GM12878 (cell line): ENCODE results near the gene ASAP2. TPM values are rescaled to one million over a fixed set of nuclear protein-coding genes. Genes with fewer than 3 reads are reported as not detected.
A peak's percentile ranks its signal among the peaks of the same experiment; 100 is the strongest.

Experiments
- ATAC-seq: fragments of 200-7000 bp; cut with Tn5 transposase; 3 replicates; pipeline ENCODE4 v1.9.1; 2020; ENCODE audit warnings: mild to moderate bottlenecking, moderate library complexity
- BruUV-seq: library from RNA; stranded (reverse); fragments of 400-500 nt; replicated peaks from 2 replicates; lab custom pipeline; 2021; lab: Mats Ljungman, UMichigan
- CTCF ChIA-PET: fragments of 300-600 bp; sonication (Branson Sonifier 250); formaldehyde crosslinking; extraction: SDS; loops from one replicate; lab custom pipeline; 2021; ENCODE audit warnings: inconsistent platforms; lab: Yijun Ruan, JAX
- POLR2A ChIA-PET: fragments of 350-600 bp; formaldehyde crosslinking; extraction: SDS; loops from one replicate; lab custom pipeline; 2021; ENCODE audit warnings: inconsistent platforms; lab: Charles Lee
- RAD21 ChIA-PET: fragments of 300-600 bp; sonication (Branson Sonifier 250); formaldehyde crosslinking; loops from one replicate; lab custom pipeline; 2023; ENCODE audit warnings: antibody characterized with exemption; ENCODE audit not compliant: unreplicated experiment; lab: Charles Lee
- SMC1A ChIA-PET: fragments of 300-600 bp; sonication (Branson Sonifier 250); formaldehyde crosslinking; loops from one replicate; lab custom pipeline; 2023; ENCODE audit not compliant: unreplicated experiment, uncharacterized antibody; lab: Charles Lee
- DNase-seq: peaks from one replicate; pipeline ENCODE4 v3.0.0-alpha.2; 2011; ENCODE audit warnings: low read depth, low spot score
- FAIRE-seq: peaks from 3 replicates; lab custom pipeline; 2011; peaks lifted over from hg19 to GRCh38; lab: Jason Lieb, UNC
- H2AFZ ChIP-seq: 2 replicates; pipeline ENCODE4 v1.6.0; 2011; ENCODE audit warnings: low read depth, low read length, control low read depth; ENCODE audit not compliant: control insufficient read depth
- H3K27ac ChIP-seq: 2 replicates; pipeline ENCODE4 v1.5.1; 2011; ENCODE audit warnings: control low read depth; ENCODE audit not compliant: control insufficient read depth, insufficient read depth
- H3K27me3 ChIP-seq, 2 experiments: replicated peaks in 1 of 2; 2 replicates each; pipeline versions ENCODE4 v1.6.0 to v1.6.1; 2011; ENCODE audit warnings: low read length in 1 of 2; ENCODE audit not compliant: control insufficient read depth in 2 of 2, insufficient read depth in 2 of 2
- H3K36me3 ChIP-seq, 2 experiments: 2 replicates each; pipeline ENCODE4 v1.5.1; 2011; ENCODE audit warnings: low read length in 1 of 2; ENCODE audit not compliant: control insufficient read depth in 2 of 2, insufficient read depth in 2 of 2
- H3K4me1 ChIP-seq: 2 replicates; pipeline ENCODE4 v1.6.1; 2011; ENCODE audit warnings: mild to moderate bottlenecking, low read length, moderate library complexity, mixed read lengths; ENCODE audit not compliant: control insufficient read depth, insufficient read depth
- H3K4me2 ChIP-seq: 2 replicates; pipeline ENCODE4 v1.6.0; 2011; ENCODE audit warnings: control low read depth; ENCODE audit not compliant: control insufficient read depth, insufficient read depth
- H3K4me3 ChIP-seq: fragments of 200-600 bp; sonication (generic); 2 replicates; pipeline ENCODE4 v1.5.1; 2016
- H3K79me2 ChIP-seq: 2 replicates; pipeline ENCODE4 v1.6.0; 2011; ENCODE audit warnings: low read length; ENCODE audit not compliant: control insufficient read depth, insufficient read depth
- H3K9ac ChIP-seq: 2 replicates; pipeline ENCODE4 v1.8.0; 2011; ENCODE audit warnings: low read length, control low read depth, mixed read lengths; ENCODE audit not compliant: control insufficient read depth, insufficient read depth
- H3K9me3 ChIP-seq: replicated peaks from 3 replicates; pipeline ENCODE4 v1.5.1; 2011; ENCODE audit warnings: mild to moderate bottlenecking, low read length; ENCODE audit not compliant: control insufficient read depth, insufficient read depth
- H4K20me1 ChIP-seq: 2 replicates; pipeline ENCODE4 v1.6.0; 2011; ENCODE audit not compliant: control insufficient read depth, insufficient read depth
- BHLHE40 ChIP-seq, 2 experiments: fragments of 450-650 bp in 1 of 2; IDR thresholded peaks; 2 replicates each; pipeline ENCODE4 v1.6.1; 2011 to 2017; ENCODE audit warnings: low read depth in 2 of 2, borderline replicate concordance in 1 of 2, improper control_type of control experiment in 1 of 2, low read length in 1 of 2, mild to moderate bottlenecking in 1 of 2
- DPF2 ChIP-seq: fragments of 450-650 bp; IDR thresholded peaks from 2 replicates; pipeline ENCODE4 v1.6.1; 2017; ENCODE audit warnings: mild to moderate bottlenecking
- NR2F1 ChIP-seq: fragments of 450-650 bp; conservative IDR thresholded peaks from 2 replicates; pipeline ENCODE4 v1.6.1; 2017; ENCODE audit warnings: mild to moderate bottlenecking
- SMAD1 ChIP-seq: fragments of 450-650 bp; IDR thresholded peaks from 2 replicates; pipeline ENCODE4 v1.6.1; 2018; ENCODE audit warnings: mild to moderate bottlenecking, low read depth; ENCODE audit not compliant: partially characterized antibody
- SMC3 ChIP-seq: IDR thresholded peaks from 2 replicates; pipeline ENCODE4 v1.6.1; 2011; ENCODE audit warnings: low read length, improper control_type of control experiment, borderline replicate concordance
- YBX1 ChIP-seq: fragments of 450-650 bp; IDR thresholded peaks from 2 replicates; pipeline ENCODE4 v1.6.1; 2016; ENCODE audit warnings: antibody characterized with exemption
- WGBS: methylation state at CpG from one replicate; pipeline ENCODE4 v1.1.6; 2016; ENCODE audit warnings: low lambda C conversion rate; ENCODE audit not compliant: insufficient replicate concordance, insufficient coverage; ENCODE audit errors: missing lambda C conversion rate; 5-methylcytosine and 5-hydroxymethylcytosine counted together
- in situ Hi-C: fragments of 300-500 bp; cut with MboI; formaldehyde crosslinking; loops from 9 replicates; pipeline ENCODE4 v1.14.3; 2018; ENCODE audit warnings: mixed read lengths
- intact Hi-C: fragments of 100-400 bp; cut with micrococcal nuclease; formaldehyde crosslinking; loops from one replicate; pipeline ENCODE4 v1.14.2; 2022; ENCODE audit not compliant: unreplicated experiment
- polyA plus RNA-seq, 11 experiments: library from polyadenylated mRNA; depleted of rRNA in 4 of 11; unstranded in 6 of 11; stranded (reverse) in 5 of 11; fragments of >200 nt; fragmentation: Nextera tagmentation in 4 of 11; fragmentation: Illumina TruSeq in 1 of 11; extraction: Ambion mirVana in 4 of 11; extraction: Trizol in 1 of 11; gene quantifications; 1 replicate in 1 of 11; 2 replicates in 10 of 11; pipeline versions ENCODE4 v1.2.1 to v1.2.3, GENCODE V29; 2011 to 2016; ENCODE audit warnings: inconsistent platforms in 2 of 11, missing spikeins in 2 of 11, low read depth in 1 of 11
- total RNA-seq, 4 experiments: library from RNA; depleted of rRNA in 3 of 4; stranded (reverse); fragments of >200 nt in 3 of 4; fragmentation: Illumina TruSeq in 1 of 4; extraction: Trizol in 1 of 4; gene quantifications; 2 replicates each; pipeline versions ENCODE4 v1.2.1 to v1.2.3, GENCODE V29; 2013 to 2021
- TF ChIP-seq, protein P1 (sequence below): fragments of 450-650 bp; IDR thresholded peaks from 2 replicates; pipeline ENCODE4 v1.6.1; 2017; ENCODE audit warnings: low read depth, mild to moderate bottlenecking, moderate library complexity

The ASAP2 gene
- total and polyA plus RNA-seq, 10 of the 15 experiments (the other 5 are each of a cell fraction or from before 2014, with no cell fraction given) = 0.05 to 0.27 (median 0.07) TPM; not detected in 4

GRCh38 chr2:9234680-9235146 lies 28.1 kb downstream of the ASAP2 start:
- no TSS peak for BruUV-seq
- in situ Hi-C loops = no loop called here
- Histone ChIP-seq H3K9ac (no peak overlapping the region), H3K79me2 (no peaks in the 10 kb centered on the region), H3K27me3 (peaks cover 4% of the 10 kb centered on the region in 2 experiments; a peak in 3 of 4 replicates), H3K4me1 (no peaks in the 10 kb centered on the region), H2AFZ (no peak overlapping the region), H3K4me2 (no peak overlapping the region), H3K36me3 (no peaks in the 10 kb centered on the region), H3K4me3 (no peak overlapping the region), H3K9me3 (no peaks in the 10 kb centered on the region), H3K27ac (no peak overlapping the region), H4K20me1 (no peaks in the 10 kb centered on the region)
- ChIA-PET POLR2A (no interaction called here), RAD21 (no interaction called here), CTCF (no interaction called here), SMC1A (interaction anchor here (1.4 kb wide), 1 partner anchor 9 kb away, joined by 4 read pairs; no protein-coding TSS in a partner anchor)
- FAIRE-seq (no peak), DNase-seq (no peak), ATAC-seq (peak; percentile 53)
- no peak for TF ChIP-seq BHLHE40 (IDR thresholded peaks at IDR 0.05; ENCODE audit: borderline replicate concordance in 1 of 2, low read depth in 2 of 2, low read length in 1 of 2)
- TF ChIP-seq SMC3 = no peak
- TF ChIP-seq NR2F1 = no peak
- TF ChIP-seq SMAD1 = no peak
- no peak for TF ChIP-seq YBX1
- TF ChIP-seq DPF2 = no peak
- TF ChIP-seq, protein P1, sequence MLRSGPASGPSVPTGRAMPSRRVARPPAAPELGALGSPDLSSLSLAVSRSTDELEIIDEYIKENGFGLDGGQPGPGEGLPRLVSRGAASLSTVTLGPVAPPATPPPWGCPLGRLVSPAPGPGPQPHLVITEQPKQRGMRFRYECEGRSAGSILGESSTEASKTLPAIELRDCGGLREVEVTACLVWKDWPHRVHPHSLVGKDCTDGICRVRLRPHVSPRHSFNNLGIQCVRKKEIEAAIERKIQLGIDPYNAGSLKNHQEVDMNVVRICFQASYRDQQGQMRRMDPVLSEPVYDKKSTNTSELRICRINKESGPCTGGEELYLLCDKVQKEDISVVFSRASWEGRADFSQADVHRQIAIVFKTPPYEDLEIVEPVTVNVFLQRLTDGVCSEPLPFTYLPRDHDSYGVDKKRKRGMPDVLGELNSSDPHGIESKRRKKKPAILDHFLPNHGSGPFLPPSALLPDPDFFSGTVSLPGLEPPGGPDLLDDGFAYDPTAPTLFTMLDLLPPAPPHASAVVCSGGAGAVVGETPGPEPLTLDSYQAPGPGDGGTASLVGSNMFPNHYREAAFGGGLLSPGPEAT = no peak
- 45% methylated on average over 9 of the region's 9 CpGs for WGBS
- intact Hi-C loops = no loop called here
